HG02678 (cell line): ENCODE data around the gene OR5AU1.

Experiments used
- ATAC-seq: cut with Tn5 transposase; IDR thresholded peaks from one replicate; pipeline ENCODE4 v1.9.1; 2021; ENCODE audit warnings: mild to moderate bottlenecking, moderate library complexity; ENCODE audit not compliant: unreplicated experiment

The OR5AU1 gene

GRCh38 chr14:21155963-21156362 lies at the start of gene OR5AU1:
OR5AU1 (minus strand) TSS chr14:21156063; CDS start chr14:21155872, 191 bp downstream.
- ATAC-seq = no peak

- no peak for ATAC-seq
Observed at GRCh38 chr14:21205026-21205677, 49.3 kb upstream of the OR5AU1 start.

GRCh38 chr14:21204167-21205025 lies 48.5 kb upstream of the OR5AU1 start:
- no peak for ATAC-seq

DNA sequence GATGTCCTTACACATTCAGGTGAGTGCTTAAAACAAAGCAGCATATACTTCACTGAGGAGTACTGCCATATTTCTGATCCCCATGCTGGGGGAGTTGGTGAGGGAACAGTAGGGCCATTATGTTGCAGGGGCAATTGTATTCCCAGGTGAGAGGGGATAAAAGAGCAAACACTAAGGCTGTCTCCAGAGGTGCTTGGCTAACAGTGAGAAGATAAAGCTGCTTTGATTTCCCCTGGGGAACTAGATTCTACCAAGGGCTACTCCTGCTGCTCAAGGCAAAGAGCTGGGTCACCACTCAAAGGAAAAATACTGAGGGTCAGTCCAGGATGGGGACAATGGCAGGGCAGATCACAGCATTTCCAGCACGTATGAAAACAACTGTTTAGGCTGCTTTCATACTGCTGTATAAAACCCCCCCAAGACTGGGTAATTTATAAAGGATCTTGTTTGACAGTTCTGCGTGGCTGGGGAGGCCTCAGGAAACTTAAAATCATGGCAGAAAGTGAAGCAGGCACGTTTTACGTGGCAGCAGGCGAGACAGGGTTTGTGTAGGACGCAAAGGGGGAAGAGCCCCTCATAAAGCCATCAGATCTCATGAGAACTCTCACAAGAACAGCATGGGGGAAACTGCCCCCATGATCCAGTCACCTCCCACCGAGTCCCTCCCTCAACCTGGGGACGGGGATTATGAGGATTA lies 47.8 kb upstream of the OR5AU1 start:
- ATAC-seq = no peak

- no peak for ATAC-seq
Observed at GRCh38 chr14:21202463-21203358, 46.8 kb upstream of the OR5AU1 start.

GRCh38 chr14:21201732-21202462 lies 46.0 kb upstream of the OR5AU1 start:
- ATAC-seq = no peak

DNA sequence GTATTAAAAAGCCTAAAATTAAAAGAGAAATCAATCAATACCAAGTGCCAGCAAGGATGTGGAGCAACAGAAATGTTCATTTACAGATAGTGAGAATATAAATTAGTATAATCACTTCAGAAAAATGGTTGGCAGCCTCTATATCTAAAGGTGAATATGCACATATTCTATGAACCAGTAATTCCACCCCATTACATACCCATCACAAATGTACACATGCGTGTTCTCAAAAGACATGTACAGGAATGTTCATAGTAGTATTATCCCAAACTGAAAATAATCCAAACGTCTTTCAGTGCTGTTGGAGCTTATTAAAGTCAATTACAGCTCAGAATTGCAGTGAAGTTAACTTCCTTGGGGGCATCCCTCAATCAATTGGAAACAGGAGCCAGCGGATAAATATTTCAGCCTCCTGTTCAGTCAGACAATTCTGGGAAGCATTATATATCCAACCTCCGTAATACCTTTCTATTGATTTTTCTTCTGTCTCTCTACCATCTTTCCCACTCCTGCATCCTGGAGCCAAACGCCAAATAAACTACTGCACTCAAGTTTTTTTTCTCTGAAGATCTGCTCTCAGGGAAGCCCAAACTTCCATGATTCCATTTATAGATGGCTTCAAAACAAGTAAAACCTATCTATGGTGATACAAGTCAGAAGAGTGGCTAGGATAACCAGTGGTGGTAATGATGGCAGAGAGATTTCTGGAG lies 45.0 kb upstream of the OR5AU1 start:
- ATAC-seq = no peak

GRCh38 chr14:21199611-21200560 lies 44.0 kb upstream of the OR5AU1 start:
- no peak for ATAC-seq

- ATAC-seq = no peak
Observed at GRCh38 chr14:21197418-21198205, 41.7 kb upstream of the OR5AU1 start.

DNA sequence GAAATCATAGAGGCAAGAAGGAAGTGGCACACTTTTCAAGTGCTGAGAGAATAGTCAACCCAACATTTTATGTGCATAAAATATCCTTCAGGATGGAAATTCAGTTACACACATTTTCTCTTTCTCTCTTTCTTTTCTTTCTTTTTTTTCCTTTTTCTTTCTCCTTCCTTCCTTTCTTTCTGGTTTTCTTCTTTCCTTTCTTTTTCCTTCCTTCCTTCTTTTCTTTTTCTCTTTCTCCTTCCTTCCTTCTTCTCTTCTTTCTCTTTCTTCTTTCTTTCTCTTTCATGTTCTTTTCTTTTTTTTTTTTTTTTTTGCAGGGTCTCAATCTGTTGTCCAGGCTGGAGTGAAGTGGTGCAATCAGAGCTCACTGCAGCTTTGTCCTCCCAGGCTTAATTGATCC lies 38.7 kb upstream of the OR5AU1 start:
- no peak for ATAC-seq

DNA sequence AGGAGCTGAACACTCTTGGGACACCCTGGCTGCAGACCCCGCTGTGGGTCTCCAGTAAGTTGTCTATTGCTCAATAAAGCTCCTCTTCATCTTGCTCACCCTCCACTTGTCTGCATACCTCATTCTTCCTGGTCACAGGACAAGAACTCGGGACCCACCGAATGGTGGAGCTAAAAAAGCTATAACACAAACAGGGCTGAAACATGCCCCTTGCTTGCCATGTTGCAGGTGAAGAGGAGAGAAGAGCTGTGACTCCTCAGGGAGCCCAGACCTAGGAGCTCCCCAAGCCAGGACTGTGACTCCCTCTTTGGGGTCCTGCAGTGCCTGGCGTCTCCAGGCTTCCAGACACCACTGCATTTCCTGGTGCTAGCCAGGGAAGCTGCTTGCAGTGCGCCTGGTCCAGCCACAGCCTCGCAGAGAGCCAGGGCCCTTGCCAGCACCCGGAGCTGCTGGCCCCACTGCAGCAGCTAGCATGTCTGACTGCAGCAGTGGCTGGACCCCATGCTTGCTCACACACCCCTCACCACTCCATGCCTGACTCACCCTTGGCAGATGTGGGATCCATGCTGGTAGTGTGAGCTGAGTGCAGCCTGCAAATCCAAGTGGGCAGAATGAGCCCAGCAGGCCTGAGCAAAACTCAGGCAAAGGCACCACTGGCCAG lies 37.1 kb upstream of the OR5AU1 start:
- no peak for ATAC-seq

DNA sequence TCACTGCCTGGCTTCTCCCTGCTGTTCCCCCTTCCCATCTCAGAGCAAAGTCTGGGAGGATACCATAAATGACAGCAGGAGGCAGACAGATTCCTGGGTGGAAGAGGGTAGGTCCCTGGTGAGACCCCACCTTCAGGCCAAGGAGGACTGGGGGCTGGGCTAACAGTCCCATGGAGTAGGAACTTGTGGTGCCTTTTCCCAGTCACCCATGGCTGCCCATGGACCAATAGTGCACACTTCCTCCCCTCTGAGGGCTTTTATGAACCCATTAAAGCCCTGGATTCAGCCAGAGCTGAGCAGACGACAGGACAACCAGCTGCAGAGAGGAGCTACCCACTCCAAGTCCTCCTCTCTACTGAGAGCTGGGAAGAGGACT lies 36.6 kb upstream of the OR5AU1 start:
- no peak for ATAC-seq

DNA sequence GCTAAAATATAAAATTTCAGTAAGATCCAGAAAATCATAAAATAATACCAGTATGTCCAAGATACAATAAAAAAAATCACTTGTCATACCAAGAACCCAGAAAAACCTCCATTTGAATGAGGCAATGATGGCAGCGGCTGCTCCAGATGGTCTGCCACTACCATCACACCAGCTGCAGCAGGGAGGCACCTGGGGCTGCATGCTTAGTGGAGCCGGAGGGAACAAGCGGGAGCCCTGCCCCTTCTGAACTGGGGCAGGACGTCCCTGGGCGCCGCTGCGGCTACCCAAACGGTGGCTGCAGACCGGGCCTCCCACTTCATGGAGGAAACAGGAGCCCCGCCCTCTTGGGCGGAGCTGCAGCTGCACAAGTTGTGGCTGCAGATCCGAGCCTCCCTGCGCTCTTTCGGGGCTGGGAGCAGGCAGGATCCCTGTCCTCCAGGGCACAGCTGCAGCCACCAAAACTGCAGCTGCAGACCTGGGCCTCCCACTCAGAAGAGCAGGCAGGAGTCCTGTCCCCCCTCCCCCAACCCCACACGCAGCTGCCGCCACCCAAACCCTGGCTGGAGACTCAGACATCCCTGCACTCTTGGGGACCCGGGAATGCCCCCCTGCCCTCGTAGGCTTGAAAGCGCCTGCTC lies 36.1 kb upstream of the OR5AU1 start:
- ATAC-seq = peak; percentile 98

- no peak for ATAC-seq
Observed at GRCh38 chr14:21191261-21191808, 35.5 kb upstream of the OR5AU1 start.

DNA sequence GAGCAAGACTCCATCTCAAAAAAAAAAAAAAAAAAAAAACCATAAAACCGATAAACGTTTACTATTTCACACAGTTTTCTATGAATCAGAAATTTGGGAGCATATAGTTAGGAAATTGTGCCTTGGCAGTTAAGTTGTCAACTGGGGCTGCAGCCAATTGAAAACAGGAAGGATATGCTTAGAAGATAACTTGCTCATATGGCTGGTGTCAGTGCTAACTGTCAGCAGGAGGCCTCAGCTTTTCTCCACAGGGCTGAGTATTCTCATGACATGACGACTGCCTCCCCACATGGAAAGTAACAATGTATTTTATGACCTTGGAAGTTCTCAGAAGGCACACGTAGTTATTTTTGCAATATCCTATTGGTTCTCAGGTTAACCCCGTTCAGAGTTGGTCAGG lies 29.6 kb upstream of the OR5AU1 start:
- no peak for ATAC-seq

DNA sequence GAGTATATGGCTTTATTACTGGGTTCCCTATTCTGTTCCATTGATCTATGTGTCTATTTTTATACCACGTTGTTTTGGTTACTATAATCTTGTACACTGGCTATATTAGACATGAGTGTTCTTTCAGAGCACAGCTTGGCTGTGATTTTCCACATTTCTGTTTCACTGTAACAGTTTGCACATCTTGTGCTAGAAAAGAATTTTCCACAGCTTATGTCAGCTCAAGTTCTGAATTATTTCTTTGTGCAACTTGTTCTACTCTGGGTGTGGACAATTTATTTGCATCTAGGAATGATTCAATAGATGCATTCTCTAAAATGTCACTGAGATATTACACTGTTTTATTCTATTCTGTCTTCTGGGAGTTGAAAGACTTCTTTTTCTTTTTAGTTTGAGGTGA lies 28.4 kb upstream of the OR5AU1 start:
- ATAC-seq = no peak
